HEK293T (cell line): Measurements from ENCODE around the gene EFCAB5.
"Not testable (repeated sequence)": the region's sequence is repeated elsewhere in the genome, so short reads cannot be mapped to it uniquely, and the experiment has no call there.

Experiments
- CTCF ChIA-PET: fragments of 350-600 bp; formaldehyde crosslinking; extraction: SDS; loops from one replicate; lab custom pipeline; 2021; ENCODE audit warnings: antibody characterized with exemption, inconsistent platforms; lab: Yijun Ruan, JAX
- POLR2A ChIA-PET: fragments of 350-600 bp; formaldehyde crosslinking; extraction: SDS; loops from one replicate; lab custom pipeline; 2020; ENCODE audit warnings: antibody characterized with exemption, inconsistent platforms; lab: Yijun Ruan, JAX
- DNase-seq: peaks from one replicate; pipeline ENCODE4 v3.0.0; 2012; ENCODE audit warnings: mixed read lengths; ENCODE audit errors: extremely low spot score
- ARNT ChIP-seq: fragments of 450-650 bp; IDR thresholded peaks from 2 replicates; pipeline ENCODE4 v1.6.1; 2017; ENCODE audit warnings: mild to moderate bottlenecking
- BHLHE40 ChIP-seq: fragments of 450-650 bp; IDR thresholded peaks from 2 replicates; pipeline ENCODE4 v1.6.1; 2016; ENCODE audit warnings: mild to moderate bottlenecking, moderate library complexity, borderline replicate concordance
- CTBP1 ChIP-seq: fragments of 450-650 bp; IDR thresholded peaks from 2 replicates; pipeline ENCODE4 v1.6.1; 2016; ENCODE audit warnings: borderline replicate concordance
- ELF4 ChIP-seq: fragments of 450-650 bp; IDR thresholded peaks from 2 replicates; pipeline ENCODE4 v1.6.1; 2017; ENCODE audit warnings: antibody characterized with exemption
- FOXA1 ChIP-seq: fragments of 450-650 bp; IDR thresholded peaks from 2 replicates; pipeline ENCODE4 v1.6.1; 2016; ENCODE audit warnings: mild to moderate bottlenecking
- FOXK2 ChIP-seq: fragments of 450-650 bp; IDR thresholded peaks from 2 replicates; pipeline ENCODE4 v1.6.1; 2016; ENCODE audit warnings: mild to moderate bottlenecking
- FOXM1 ChIP-seq: fragments of 450-650 bp; IDR thresholded peaks from 2 replicates; pipeline ENCODE4 v1.6.1; 2017; ENCODE audit warnings: mild to moderate bottlenecking, borderline replicate concordance
- HDGF ChIP-seq: fragments of 450-650 bp; IDR thresholded peaks from 2 replicates; pipeline ENCODE4 v1.6.1; 2017; ENCODE audit warnings: antibody characterized with exemption, borderline replicate concordance
- L3MBTL2 ChIP-seq: fragments of 450-650 bp; conservative IDR thresholded peaks from 2 replicates; pipeline ENCODE4 v1.6.1; 2016; ENCODE audit warnings: mild to moderate bottlenecking
- LEF1 ChIP-seq: fragments of 450-650 bp; IDR thresholded peaks from 2 replicates; pipeline ENCODE4 v1.6.1; 2017; ENCODE audit warnings: mild to moderate bottlenecking, borderline replicate concordance
- NFRKB ChIP-seq: fragments of 450-650 bp; IDR thresholded peaks from 2 replicates; pipeline ENCODE4 v1.6.1; 2016; ENCODE audit warnings: mild to moderate bottlenecking, moderate library complexity
- SP1 ChIP-seq: fragments of 450-650 bp; IDR thresholded peaks from 2 replicates; pipeline ENCODE4 v1.6.1; 2017
- SUZ12 ChIP-seq: fragments of 450-650 bp; IDR thresholded peaks from 2 replicates; pipeline ENCODE4 v1.6.1; 2016; ENCODE audit warnings: mild to moderate bottlenecking
- TARDBP ChIP-seq: fragments of 450-650 bp; IDR thresholded peaks from 2 replicates; pipeline ENCODE4 v1.6.1; 2016
- ZNF384 ChIP-seq: fragments of 450-650 bp; IDR thresholded peaks from 2 replicates; pipeline ENCODE4 v1.6.1; 2016
- TF ChIP-seq, protein P1 (sequence below): fragments of 450-650 bp; IDR thresholded peaks from 2 replicates; pipeline ENCODE4 v1.6.1; 2016

Gene EFCAB5

DNA sequence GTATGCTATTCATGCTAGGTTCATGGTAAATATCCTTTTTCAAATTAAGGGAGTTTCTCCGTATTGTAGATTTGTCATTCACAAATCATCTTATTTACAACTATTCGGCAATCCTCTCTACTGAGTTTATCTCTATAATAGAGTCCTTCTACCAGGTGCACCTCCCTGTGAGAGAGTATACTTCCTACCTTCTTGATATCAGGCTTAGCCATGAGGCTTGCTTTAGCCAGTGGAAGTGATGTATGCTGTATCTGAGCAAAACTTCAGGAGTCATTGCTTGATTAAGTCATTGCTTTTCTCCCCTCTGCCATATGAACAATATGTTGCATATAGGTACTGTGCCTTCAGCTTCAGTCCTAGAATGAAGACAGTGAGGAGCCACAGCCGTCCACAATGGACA is 195.7 kb downstream of the EFCAB5 start:
- POLR2A ChIA-PET: no interaction called here
- DNase-seq: no peak
- TF ChIP-seq ZNF384: no peak
- TF ChIP-seq TARDBP: no peak
- TF ChIP-seq NFRKB: no peak
- TF ChIP-seq, protein P1, sequence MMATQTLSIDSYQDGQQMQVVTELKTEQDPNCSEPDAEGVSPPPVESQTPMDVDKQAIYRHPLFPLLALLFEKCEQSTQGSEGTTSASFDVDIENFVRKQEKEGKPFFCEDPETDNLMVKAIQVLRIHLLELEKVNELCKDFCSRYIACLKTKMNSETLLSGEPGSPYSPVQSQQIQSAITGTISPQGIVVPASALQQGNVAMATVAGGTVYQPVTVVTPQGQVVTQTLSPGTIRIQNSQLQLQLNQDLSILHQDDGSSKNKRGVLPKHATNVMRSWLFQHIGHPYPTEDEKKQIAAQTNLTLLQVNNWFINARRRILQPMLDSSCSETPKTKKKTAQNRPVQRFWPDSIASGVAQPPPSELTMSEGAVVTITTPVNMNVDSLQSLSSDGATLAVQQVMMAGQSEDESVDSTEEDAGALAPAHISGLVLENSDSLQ: no peak
- TF ChIP-seq FOXM1: no peak
- no peak for TF ChIP-seq L3MBTL2
- TF ChIP-seq ELF4: no peak
- no peak for TF ChIP-seq BHLHE40
- no peak for TF ChIP-seq CTBP1
- TF ChIP-seq SP1: no peak
- no peak for TF ChIP-seq HDGF
- CTCF ChIA-PET: interaction anchor here (0.5 kb wide), 1 partner anchor 154 kb away, joined by 4 read pairs; no protein-coding TSS in a partner anchor

DNA sequence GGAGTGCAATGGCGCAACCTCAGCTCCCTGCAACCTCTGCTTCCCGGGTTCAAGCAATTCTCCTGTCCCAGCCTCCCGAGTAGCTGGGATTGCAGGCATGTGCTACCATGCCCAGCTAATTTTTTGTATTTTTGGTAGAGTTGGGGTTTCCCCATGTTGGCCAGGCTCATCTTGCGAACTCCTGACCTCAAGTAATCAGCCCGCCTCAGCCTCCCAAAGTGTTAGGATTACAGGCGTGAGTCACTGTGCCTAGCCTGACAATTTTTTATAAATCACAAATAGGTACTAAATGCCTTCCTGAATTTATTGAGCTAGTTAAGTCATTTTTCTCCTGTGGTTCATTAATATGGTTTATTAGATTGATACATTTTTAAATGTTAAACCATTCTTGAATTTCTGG is 206.4 kb downstream of the EFCAB5 start:
- DNase-seq, CTCF ChIA-PET, POLR2A ChIA-PET: not testable (repeated sequence)

DNA sequence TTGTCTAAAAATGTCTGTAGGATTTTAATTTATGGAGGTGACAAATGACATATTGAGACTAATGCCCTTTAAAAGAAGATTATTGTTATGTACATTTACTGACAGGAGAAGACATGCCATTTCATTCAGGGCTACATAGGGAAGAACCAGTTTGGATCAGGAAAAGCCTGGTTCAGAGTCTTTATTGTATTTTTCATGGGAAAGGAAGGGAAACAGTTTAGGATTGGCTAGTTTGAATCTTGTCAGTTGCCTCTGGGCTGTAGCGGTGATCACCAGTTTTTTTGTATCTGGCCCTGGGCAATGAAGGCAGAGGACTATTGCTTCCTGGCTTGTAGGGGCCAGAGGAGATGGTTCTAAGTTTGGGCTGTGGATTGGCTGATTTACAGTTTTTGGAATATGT is 206.9 kb downstream of the EFCAB5 start:
- ChIA-PET POLR2A (no interaction called here), CTCF (no interaction called here)
- no peak for DNase-seq
- TF ChIP-seq LEF1: no peak
- TF ChIP-seq, protein P1: peak; percentile 39; the same call in 1 of the 2 replicates

DNA sequence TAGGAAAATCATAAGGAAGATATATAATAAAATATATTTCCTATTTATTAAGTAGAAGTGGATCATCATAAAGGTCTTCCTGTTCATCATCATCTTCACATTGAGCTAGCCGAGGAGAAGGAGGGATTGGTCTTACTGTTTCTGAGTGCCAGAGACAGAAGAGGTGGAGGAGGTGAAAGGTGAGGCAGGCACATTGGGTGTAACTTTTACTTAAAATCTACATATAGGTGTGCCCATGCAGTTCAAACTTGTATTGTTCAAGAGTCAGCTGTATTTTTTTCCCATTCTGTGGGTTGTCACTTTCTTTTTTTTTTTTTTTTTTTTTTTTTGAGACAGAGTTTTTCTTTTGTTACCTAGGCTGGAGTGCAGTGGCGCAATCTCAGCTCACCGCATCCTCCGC is 210.0 kb downstream of the EFCAB5 start:
- DNase-seq: no peak
- TF ChIP-seq L3MBTL2 (no peak), NFRKB (no peak), HDGF (no peak), LEF1 (no peak), SUZ12 (no peak), BHLHE40 (no peak), SP1 (no peak), ELF4 (no peak), FOXK2 (no peak), TARDBP (no peak), ARNT (no peak), FOXA1 (no peak), FOXM1 (no peak)
- TF ChIP-seq, protein P1: no peak
- POLR2A ChIA-PET: no interaction called here
- CTCF ChIA-PET: interaction anchor here (0.6 kb wide), 1 partner anchor 735 kb away, joined by 4 read pairs; no protein-coding TSS in a partner anchor

DNA sequence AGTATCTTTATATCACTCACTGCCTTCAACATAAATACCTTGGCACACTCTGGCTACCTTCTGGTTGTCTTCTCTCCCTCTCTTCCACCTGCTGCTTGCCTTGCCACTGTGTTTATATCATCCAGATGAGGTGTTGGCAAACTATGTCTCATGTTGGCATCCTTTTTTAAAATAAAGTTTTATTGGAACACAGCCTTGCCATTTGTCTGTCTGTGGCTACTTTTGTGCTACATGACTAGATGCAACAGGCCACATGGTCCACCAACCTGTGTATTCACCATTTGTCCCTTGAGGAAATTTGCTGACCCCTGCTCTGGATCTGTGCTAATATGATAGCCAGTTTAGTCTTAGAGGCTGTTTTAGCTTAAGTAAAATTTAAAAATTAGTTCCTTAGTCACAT is 212.0 kb downstream of the EFCAB5 start:
- TF ChIP-seq TARDBP (no peak), CTBP1 (no peak), ARNT (no peak), BHLHE40 (no peak), FOXA1 (no peak), FOXK2 (no peak), SUZ12 (no peak), L3MBTL2 (no peak), FOXM1 (no peak), HDGF (no peak), SP1 (no peak)
- TF ChIP-seq, protein P1: no peak
- DNase-seq: no peak
- POLR2A ChIA-PET: no interaction called here
- CTCF ChIA-PET: no interaction called here

DNA sequence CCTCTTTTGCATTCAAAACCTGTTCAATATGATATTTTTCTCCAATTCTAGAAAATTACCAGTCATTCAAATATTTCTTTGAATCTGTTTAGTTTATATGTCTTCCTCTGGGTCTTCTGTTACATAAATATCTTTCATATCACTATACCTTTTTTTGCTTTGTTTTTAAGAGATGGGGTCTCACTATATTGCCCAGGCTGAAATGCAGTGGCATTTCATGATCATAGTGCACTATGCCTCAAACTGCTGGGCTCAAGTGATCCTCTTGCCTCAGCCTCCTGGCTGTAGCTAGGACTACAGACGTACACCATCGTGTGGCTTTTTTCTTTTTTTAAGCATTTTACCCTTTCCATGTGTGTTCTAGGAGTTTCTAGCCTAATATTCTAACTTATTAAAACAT is 214.0 kb downstream of the EFCAB5 start:
- ChIA-PET POLR2A (no interaction called here), CTCF (no interaction called here)
- no peak for DNase-seq
- no peak for TF ChIP-seq ZNF384
- no peak for TF ChIP-seq HDGF
- TF ChIP-seq TARDBP: no peak
